HL-60 (cell line): ENCODE results near the gene EVC.

Source experiments
- DNase-seq, 2 experiments: peaks; one replicate each; pipeline ENCODE4 v3.0.0-alpha.2; 2010 to 2020; ENCODE audit warnings: low read depth in 1 of 2, low spot score in 1 of 2
- H3K27ac ChIP-seq: fragments of 250-450 bp; sonication (Bioruptor Pico); replicated peaks from 2 replicates; pipeline ENCODE4 v1.5.1; 2020; ENCODE audit warnings: mild to moderate bottlenecking, moderate library complexity
- H3K27me3 ChIP-seq: fragments of 250-450 bp; sonication (Bioruptor Pico); 2 replicates; pipeline ENCODE4 v1.5.1; 2021; ENCODE audit warnings: mild to moderate bottlenecking, moderate library complexity; ENCODE audit not compliant: insufficient read depth, poor library complexity, severe bottlenecking
- H3K4me3 ChIP-seq: replicated peaks from 2 replicates; pipeline ENCODE4 v1.5.1; 2011; ENCODE audit warnings: mild to moderate bottlenecking, control low read depth, low read length; ENCODE audit not compliant: insufficient read depth
- CTCF ChIP-seq: IDR thresholded peaks from one replicate; pipeline ENCODE4 v1.5.1; 2011; ENCODE audit warnings: low read length, control low read depth, inconsistent platforms; ENCODE audit not compliant: insufficient read depth
- GABPA ChIP-seq: IDR thresholded peaks from 2 replicates; pipeline ENCODE4 v1.6.1; 2012; ENCODE audit warnings: low read depth
- POLR2AphosphoS5 ChIP-seq: IDR thresholded peaks from 2 replicates; pipeline ENCODE4 v1.6.1; 2012; ENCODE audit warnings: low read depth
- REST ChIP-seq: IDR thresholded peaks from 2 replicates; pipeline ENCODE4 v1.6.1; 2012; ENCODE audit warnings: low read depth; ENCODE audit not compliant: insufficient replicate concordance
- SPI1 ChIP-seq: IDR thresholded peaks from 2 replicates; pipeline ENCODE4 v1.6.1; 2012; ENCODE audit warnings: low read depth, mild to moderate bottlenecking, borderline replicate concordance

EVC gene

GRCh38 chr4:5742388-5742787 is 31.4 kb downstream of the EVC start:
- DNase-seq: no peak
- Histone ChIP-seq H3K4me3 (no peak overlapping the region), H3K27ac (no peak overlapping the region), H3K27me3 (no peaks in the 10 kb centered on the region)
- TF ChIP-seq REST (no peak), CTCF (no peak), POLR2AphosphoS5 (no peak), SPI1 (no peak), GABPA (no peak)

- no peak overlapping the region for H3K27ac ChIP-seq
- TF ChIP-seq SPI1 (no peak), REST (no peak), POLR2AphosphoS5 (no peak), CTCF (no peak), GABPA (no peak)
- H3K4me3 ChIP-seq: no peak overlapping the region
- no peaks in the 10 kb centered on the region for H3K27me3 ChIP-seq
- no peak for DNase-seq
Measured at GRCh38 chr4:5742968-5743367, 32.0 kb downstream of the EVC start.

- no peak for TF ChIP-seq SPI1
- no peak for TF ChIP-seq POLR2AphosphoS5
- TF ChIP-seq CTCF: no peak
- TF ChIP-seq GABPA: no peak
- TF ChIP-seq REST: no peak
- no peaks in the 10 kb centered on the region for H3K27me3 ChIP-seq
- no peak overlapping the region for H3K27ac ChIP-seq
- H3K4me3 ChIP-seq: no peak overlapping the region
- DNase-seq: no peak
Measured at GRCh38 chr4:5746250-5746649, 35.2 kb downstream of the EVC start.
